VCaP (cell line): ENCODE data around the gene CTF1.

Source experiments
- H3K27ac ChIP-seq: fragments of 450-650 bp; 2 replicates; pipeline ENCODE4 v1.5.1; 2017
- TF ChIP-seq, protein P1 (sequence below): fragments of 450-650 bp; conservative IDR thresholded peaks from 2 replicates; pipeline ENCODE4 v1.5.1; 2017; ENCODE audit warnings: mild to moderate bottlenecking, moderate library complexity

Gene CTF1

GRCh38 chr16:30924913-30925631 is 28.7 kb downstream of the CTF1 start:
- H3K27ac ChIP-seq = peak overlapping the region; percentile 89; the same call in 1 of the 2 replicates
- TF ChIP-seq, protein P1, sequence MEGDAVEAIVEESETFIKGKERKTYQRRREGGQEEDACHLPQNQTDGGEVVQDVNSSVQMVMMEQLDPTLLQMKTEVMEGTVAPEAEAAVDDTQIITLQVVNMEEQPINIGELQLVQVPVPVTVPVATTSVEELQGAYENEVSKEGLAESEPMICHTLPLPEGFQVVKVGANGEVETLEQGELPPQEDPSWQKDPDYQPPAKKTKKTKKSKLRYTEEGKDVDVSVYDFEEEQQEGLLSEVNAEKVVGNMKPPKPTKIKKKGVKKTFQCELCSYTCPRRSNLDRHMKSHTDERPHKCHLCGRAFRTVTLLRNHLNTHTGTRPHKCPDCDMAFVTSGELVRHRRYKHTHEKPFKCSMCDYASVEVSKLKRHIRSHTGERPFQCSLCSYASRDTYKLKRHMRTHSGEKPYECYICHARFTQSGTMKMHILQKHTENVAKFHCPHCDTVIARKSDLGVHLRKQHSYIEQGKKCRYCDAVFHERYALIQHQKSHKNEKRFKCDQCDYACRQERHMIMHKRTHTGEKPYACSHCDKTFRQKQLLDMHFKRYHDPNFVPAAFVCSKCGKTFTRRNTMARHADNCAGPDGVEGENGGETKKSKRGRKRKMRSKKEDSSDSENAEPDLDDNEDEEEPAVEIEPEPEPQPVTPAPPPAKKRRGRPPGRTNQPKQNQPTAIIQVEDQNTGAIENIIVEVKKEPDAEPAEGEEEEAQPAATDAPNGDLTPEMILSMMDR = no peak

- H3K27ac ChIP-seq = no peak overlapping the region
- TF ChIP-seq, protein P1 = no peak
These were observed 29.2 kb downstream of the CTF1 start for GRCh38 chr16:30925632-30925987.

GRCh38 chr16:30925995-30926811 is 29.8 kb downstream of the CTF1 start:
- no peak overlapping the region for H3K27ac ChIP-seq
- TF ChIP-seq, protein P1 = no peak

DNA sequence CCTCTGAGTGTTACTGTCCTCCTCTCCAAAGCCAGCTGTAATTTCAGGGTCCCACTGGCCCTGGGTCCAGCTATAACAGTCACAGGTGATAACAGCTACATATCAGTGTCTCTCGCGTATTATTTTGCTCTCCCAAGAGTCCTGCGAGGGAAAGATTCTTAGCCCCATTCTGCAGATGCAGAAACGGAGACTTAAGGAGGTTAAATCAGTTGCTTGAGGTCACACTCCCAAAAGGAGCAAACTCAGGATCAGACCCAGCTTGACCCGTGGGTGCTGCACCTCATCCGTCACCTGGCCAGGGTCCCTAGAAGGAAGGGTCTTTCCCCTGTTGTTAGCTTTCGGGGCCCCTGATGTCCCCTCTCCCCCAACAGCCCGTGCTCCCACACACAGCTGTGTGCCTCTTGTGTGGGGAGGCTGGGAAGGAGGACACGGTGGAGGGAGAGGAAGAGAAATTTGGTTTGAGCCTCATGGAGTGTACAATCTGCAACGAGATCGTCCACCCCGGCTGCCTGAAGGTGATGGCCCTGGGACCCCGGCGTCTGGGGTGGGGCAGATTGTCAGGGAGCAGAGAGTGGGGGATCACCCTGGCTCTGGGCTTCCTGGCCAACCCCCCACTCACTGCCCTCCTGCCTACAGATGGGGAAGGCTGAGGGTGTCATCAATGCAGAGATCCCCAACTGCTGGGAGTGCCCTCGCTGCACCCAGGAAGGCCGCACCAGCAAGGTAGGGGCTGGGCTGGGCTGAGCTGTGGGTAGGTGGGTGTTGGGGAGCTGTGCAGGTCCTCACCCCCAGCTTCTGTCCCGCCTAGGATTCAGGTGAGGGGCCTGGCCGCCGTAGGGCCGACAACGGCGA is 30.7 kb downstream of the CTF1 start:
- TF ChIP-seq, protein P1 = no peak
- H3K27ac ChIP-seq = no peak overlapping the region

DNA sequence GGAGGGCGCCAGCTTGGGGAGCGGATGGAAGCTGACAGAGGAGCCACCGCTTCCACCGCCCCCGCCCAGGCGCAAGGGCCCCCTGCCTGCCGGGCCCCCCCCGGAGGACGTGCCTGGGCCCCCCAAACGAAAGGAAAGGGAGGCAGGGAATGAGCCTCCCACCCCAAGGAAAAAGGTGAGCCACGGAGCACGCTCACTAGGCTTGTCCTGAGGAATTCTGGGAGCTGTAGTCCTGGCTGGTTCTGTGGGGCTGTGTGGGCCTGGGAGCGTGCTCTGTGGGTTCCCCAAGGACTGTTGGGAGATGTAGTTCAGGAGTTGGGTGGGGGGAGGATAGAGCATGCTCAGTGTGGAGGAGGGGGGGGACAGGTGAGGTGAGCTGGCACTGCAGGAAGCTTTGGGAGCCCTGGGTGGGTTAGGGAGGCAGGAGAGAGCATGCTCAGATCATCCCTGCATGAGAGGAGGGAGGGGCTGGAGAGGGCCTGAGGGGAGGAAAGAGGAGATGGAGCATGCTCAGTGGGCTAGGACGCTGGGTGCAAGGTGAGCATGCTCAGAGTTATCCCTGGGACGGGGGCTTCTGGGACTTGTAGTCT is 31.5 kb downstream of the CTF1 start:
- no peak overlapping the region for H3K27ac ChIP-seq
- TF ChIP-seq, protein P1 = no peak

- no peak overlapping the region for H3K27ac ChIP-seq
- TF ChIP-seq, protein P1 = no peak
These were observed 32.0 kb downstream of the CTF1 start for GRCh38 chr16:30928390-30928789.

DNA sequence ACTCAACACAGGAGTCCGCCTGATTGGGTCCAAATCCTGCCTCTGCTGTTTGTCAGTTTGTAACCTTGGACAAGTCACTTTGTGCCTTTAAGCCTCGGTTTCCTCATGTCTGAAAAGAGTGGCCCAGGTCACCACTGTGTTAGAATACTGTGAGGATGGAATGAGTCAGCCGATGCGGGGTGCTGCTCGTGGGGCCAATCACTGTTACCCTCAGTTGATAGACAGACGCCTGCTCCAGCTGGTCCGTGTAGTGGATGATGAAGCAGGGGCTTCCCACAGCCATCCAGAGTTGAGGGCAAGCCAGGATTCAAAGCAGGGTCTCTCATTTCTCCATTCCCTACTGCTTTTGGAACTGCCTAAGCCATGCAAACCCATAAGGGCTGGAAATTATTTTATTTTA is 32.8 kb downstream of the CTF1 start:
- H3K27ac ChIP-seq = no peak overlapping the region
- TF ChIP-seq, protein P1 = no peak
